SU-DHL-6 (cell line): ENCODE measurements around the gene PROK1.

Source experiments
- H2AFZ ChIP-seq: fragments of 200-600 bp; sonication (generic); 2 replicates; pipeline ENCODE4 v1.6.1; 2014; ENCODE audit warnings: low read depth, mild to moderate bottlenecking, moderate library complexity, mixed read lengths, antibody characterized with exemption, low read length; ENCODE audit not compliant: severe bottlenecking
- H3F3A ChIP-seq: fragments of 200-600 bp; shearing (Covaris generic); 2 replicates; pipeline ENCODE4 v1.6.0; 2016; ENCODE audit warnings: antibody characterized with exemption, mild to moderate bottlenecking; ENCODE audit not compliant: insufficient read depth
- H3K27ac ChIP-seq: fragments of 200-600 bp; sonication (generic); 2 replicates; pipeline ENCODE4 v1.5.1; 2016; ENCODE audit warnings: low read depth, mild to moderate bottlenecking, low read length, moderate library complexity, mixed read lengths
- H3K27me3 ChIP-seq: fragments of 200-600 bp; sonication (generic), shearing (Covaris generic); 2 replicates; pipeline ENCODE4 v1.6.0; 2014; ENCODE audit warnings: mild to moderate bottlenecking, low read length
- H3K36me3 ChIP-seq: fragments of 200-600 bp; sonication (generic); 2 replicates; pipeline ENCODE4 v1.6.1; 2014; ENCODE audit warnings: mild to moderate bottlenecking, low read length, mixed read lengths
- H3K4me2 ChIP-seq: fragments of 300-600, 200-600 bp; shearing (Covaris generic), sonication (generic); 2 replicates; pipeline ENCODE4 v1.6.0; 2014; ENCODE audit warnings: low read length, low read depth, mild to moderate bottlenecking; ENCODE audit not compliant: poor library complexity, severe bottlenecking
- H3K4me3 ChIP-seq: fragments of 200-600 bp; sonication (generic); 2 replicates; pipeline ENCODE4 v1.5.1; 2014; ENCODE audit warnings: antibody characterized with exemption, low read length, mild to moderate bottlenecking, mixed read lengths; ENCODE audit not compliant: insufficient read depth, poor library complexity, severe bottlenecking
- H3K79me2 ChIP-seq: fragments of 200-600 bp; sonication (generic); 2 replicates; pipeline ENCODE4 v1.6.1; 2014; ENCODE audit warnings: mild to moderate bottlenecking, low read length, moderate library complexity; ENCODE audit not compliant: insufficient read depth
- H3K9ac ChIP-seq: fragments of 200-600 bp; sonication (generic); 2 replicates; pipeline ENCODE4 v1.7.0; 2014; ENCODE audit warnings: mild to moderate bottlenecking, low read length
- H3K9me2 ChIP-seq: fragments of 200-600 bp; sonication (generic); replicated peaks from 2 replicates; pipeline ENCODE4 v1.6.1; 2014; ENCODE audit warnings: low read length; ENCODE audit not compliant: insufficient read depth
- H3K9me3 ChIP-seq: fragments of 200-600 bp; sonication (generic); 2 replicates; pipeline ENCODE4 v1.6.1; 2014; ENCODE audit warnings: low read length, mixed read lengths; ENCODE audit not compliant: insufficient read depth
- H4K20me1 ChIP-seq: fragments of 200-600 bp; sonication (generic); 2 replicates; pipeline ENCODE4 v1.6.1; 2014; ENCODE audit warnings: low read depth, mild to moderate bottlenecking, antibody characterized with exemption, low read length, moderate library complexity, mixed read lengths
- CTCF ChIP-seq: fragments of 200-600 bp; sonication (generic); IDR thresholded peaks from one replicate; pipeline ENCODE4 v1.5.1; 2017; ENCODE audit warnings: antibody characterized with exemption, mild to moderate bottlenecking, low read length, moderate library complexity; ENCODE audit not compliant: insufficient read depth, poor library complexity, severe bottlenecking
- EZH2phosphoT487 ChIP-seq: fragments of 200-600 bp; sonication (generic), shearing (Covaris generic); conservative IDR thresholded peaks from 2 replicates; pipeline ENCODE4 v1.6.1; 2018; ENCODE audit warnings: mild to moderate bottlenecking, antibody characterized with exemption, low read length, moderate library complexity, mixed read lengths

The PROK1 gene

GRCh38 chr1:110503471-110503870, 52.5 kb downstream of the PROK1 start:
- H3K9me3 ChIP-seq = no peaks in the 10 kb centered on the region
- H4K20me1 ChIP-seq = no peaks in the 10 kb centered on the region
- no peak overlapping the region for H3K4me3 ChIP-seq
- no peak for TF ChIP-seq EZH2phosphoT487
- TF ChIP-seq CTCF = no peak
- no peaks in the 10 kb centered on the region for H3K79me2 ChIP-seq
- H2AFZ ChIP-seq = no peak overlapping the region
- H3K4me2 ChIP-seq = no peak overlapping the region
- H3F3A ChIP-seq = no peaks in the 10 kb centered on the region
- no peak overlapping the region for H3K27ac ChIP-seq
- no peaks in the 10 kb centered on the region for H3K9me2 ChIP-seq
- H3K27me3 ChIP-seq = no peaks in the 10 kb centered on the region
- no peaks in the 10 kb centered on the region for H3K36me3 ChIP-seq
- H3K9ac ChIP-seq = no peak overlapping the region

GRCh38 chr1:110504226-110504625, 53.3 kb downstream of the PROK1 start:
- Histone ChIP-seq H3K9me2 (no peaks in the 10 kb centered on the region), H3K36me3 (no peaks in the 10 kb centered on the region), H3K9me3 (no peaks in the 10 kb centered on the region), H3K27ac (no peak overlapping the region), H3K27me3 (no peaks in the 10 kb centered on the region), H3K9ac (no peak overlapping the region), H3K4me2 (no peak overlapping the region), H2AFZ (no peak overlapping the region), H3K79me2 (no peaks in the 10 kb centered on the region), H4K20me1 (no peaks in the 10 kb centered on the region), H3F3A (no peaks in the 10 kb centered on the region), H3K4me3 (no peak overlapping the region)
- TF ChIP-seq EZH2phosphoT487 (no peak), CTCF (no peak)

GRCh38 chr1:110505596-110505995, 54.6 kb downstream of the PROK1 start:
- Histone ChIP-seq H2AFZ (no peak overlapping the region), H3K9me3 (no peaks in the 10 kb centered on the region), H3K27me3 (no peaks in the 10 kb centered on the region), H4K20me1 (no peaks in the 10 kb centered on the region), H3K4me3 (no peak overlapping the region), H3K27ac (no peak overlapping the region), H3F3A (no peaks in the 10 kb centered on the region), H3K9ac (no peak overlapping the region), H3K4me2 (no peak overlapping the region), H3K9me2 (no peaks in the 10 kb centered on the region), H3K79me2 (no peaks in the 10 kb centered on the region), H3K36me3 (no peaks in the 10 kb centered on the region)
- TF ChIP-seq CTCF (no peak), EZH2phosphoT487 (no peak)

- no peak overlapping the region for H3K27ac ChIP-seq
- no peak overlapping the region for H2AFZ ChIP-seq
- no peak overlapping the region for H3K4me3 ChIP-seq
- no peaks in the 10 kb centered on the region for H3K79me2 ChIP-seq
- no peaks in the 10 kb centered on the region for H3K9me3 ChIP-seq
- no peaks in the 10 kb centered on the region for H3K27me3 ChIP-seq
- TF ChIP-seq CTCF = no peak
- no peak for TF ChIP-seq EZH2phosphoT487
- H3K9me2 ChIP-seq = no peaks in the 10 kb centered on the region
- no peaks in the 10 kb centered on the region for H3K36me3 ChIP-seq
- no peak overlapping the region for H3K9ac ChIP-seq
- H3F3A ChIP-seq = no peaks in the 10 kb centered on the region
- H4K20me1 ChIP-seq = no peaks in the 10 kb centered on the region
- H3K4me2 ChIP-seq = no peak overlapping the region
Measured at GRCh38 chr1:110506541-110506940, 55.6 kb downstream of the PROK1 start.
